ENCODE measurements around the gene MYOZ1. TPM values are rescaled to one million over a fixed set of nuclear protein-coding genes. Genes with fewer than 3 reads are reported as not detected.
"Not testable (repeated sequence)": the region's sequence is repeated elsewhere in the genome, so short reads cannot be mapped to it uniquely, and the experiment has no call there.

MYOZ1 gene
- total RNA-seq, 1 experiment from 2014 or later: 2.4 TPM

DNA sequence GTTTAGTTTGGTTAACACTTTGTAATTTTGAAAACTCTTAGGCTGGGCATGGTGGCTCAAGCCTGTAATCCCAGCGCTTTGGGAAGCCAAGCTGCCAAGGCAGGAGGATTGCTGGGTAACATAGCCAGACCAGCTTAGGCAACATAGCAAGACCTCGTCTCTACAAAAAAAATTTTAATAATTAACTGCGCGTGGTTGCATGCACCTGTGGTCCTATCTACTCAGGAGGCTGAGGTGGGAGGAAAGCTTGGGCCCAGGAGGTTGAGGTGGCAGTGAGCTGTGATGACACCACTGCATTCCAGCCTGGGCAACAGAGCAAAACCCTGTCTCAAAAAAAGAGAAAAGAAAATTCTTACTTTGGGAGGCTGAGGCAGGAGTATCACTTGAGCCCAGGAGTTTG lies 18.2 kb downstream of the MYOZ1 start:
- Histone ChIP-seq H3K56ac (ENCODE audit: insufficient read length, low read depth, low read length) (no peak overlapping the region), H4K91ac (ENCODE audit: insufficient read length, low read depth, low read length) (no peak overlapping the region), H2BK5ac (ENCODE audit: insufficient read length, low read length) (no peak overlapping the region), H4K5ac (ENCODE audit: insufficient read length, low read depth, low read length) (no peak overlapping the region), H2BK15ac (ENCODE audit: low read depth, low read length) (no peak overlapping the region), H3K27ac (ENCODE audit: insufficient read length, low read depth, low read length) (no peak overlapping the region), H2AK5ac (ENCODE audit: insufficient read length, low read length) (no peak overlapping the region), H2BK20ac (ENCODE audit: low read depth, low read length, poor library complexity, severe bottlenecking) (no peak overlapping the region), H3K9me3 (ENCODE audit: control insufficient read depth, low read depth, low read length) (no peaks in the 10 kb centered on the region), H3K4me1 (ENCODE audit: insufficient read depth, low read length) (no peaks in the 10 kb centered on the region), H3K18ac (ENCODE audit: insufficient read length, low read depth, low read length) (no peak overlapping the region), H3K23me2 (ENCODE audit: insufficient read length, low read depth, low read length, poor library complexity, severe bottlenecking) (no peaks in the 10 kb centered on the region), H2AFZ (ENCODE audit: low read length) (no peak overlapping the region), H3K79me1 (ENCODE audit: insufficient read depth, low read depth, low read length, poor library complexity, severe bottlenecking) (peaks cover 5% of the 10 kb centered on the region), H2BK12ac (ENCODE audit: insufficient read length, low read depth, low read length) (no peak overlapping the region), H4K8ac (replicated peaks; ENCODE audit: insufficient read length, low read depth, low read length) (no peak overlapping the region), H3K9ac (ENCODE audit: extremely low read depth, insufficient read length, low read length) (no peak overlapping the region), H3K79me2 (ENCODE audit: insufficient read depth, low read length) (no peaks in the 10 kb centered on the region; the same call in 1 of the 2 replicates), H3K4ac (ENCODE audit: low read depth, low read length) (no peak overlapping the region), H3T11ph (ENCODE audit: low read length) (no peak overlapping the region), H3K27me3 (ENCODE audit: insufficient read depth, low read length) (no peaks in the 10 kb centered on the region), H3K4me2 (ENCODE audit: insufficient read depth, insufficient read length, low read length) (no peak overlapping the region), H3K23ac (ENCODE audit: insufficient read length, low read depth, low read length) (no peak overlapping the region), H3K14ac (ENCODE audit: insufficient read depth, low read length) (no peak overlapping the region), H4K20me1 (ENCODE audit: control insufficient read depth, insufficient read depth, insufficient read length) (no peaks in the 10 kb centered on the region), H2BK120ac (ENCODE audit: low read depth, low read length, poor library complexity, severe bottlenecking) (no peak overlapping the region)
- no CpG with 5 or more reads among the region's 4 CpGs for WGBS (ENCODE audit: extremely low coverage, insufficient read length, low lambda C conversion rate)
- TF ChIP-seq CTCF (conservative IDR thresholded peaks at IDR 0.05): no peak
- Mint-ChIP-seq H3K4me1 (peaks cover 14 to 15% of the 10 kb centered on the region in 2 experiments), H3K36me3 (ENCODE audit: insufficient read depth in 1 of 3, low read depth in 3 of 3) (peaks cover 0 to 6% (median 0%) of the 10 kb centered on the region in 3 experiments; a peak in 2 of 7 replicates), H3K27ac (no peak overlapping the region; a peak in 1 of 7 replicates), H3K9me3 (no peaks in the 10 kb centered on the region; a peak in 1 of 5 replicates), H3K4me3 (no peak overlapping the region), H3K27me3 (ENCODE audit: low read depth) (no peaks in the 10 kb centered on the region)
- no peak for DNase-seq

- not testable (repeated sequence) for H3K4me2 ChIP-seq (ENCODE audit: insufficient read depth, insufficient read length, low read length); H3K9me3 ChIP-seq (ENCODE audit: control insufficient read depth, low read depth, low read length); H4K5ac ChIP-seq (ENCODE audit: insufficient read length, low read depth, low read length); H3K79me2 ChIP-seq (ENCODE audit: insufficient read depth, low read length); H3K79me1 ChIP-seq (ENCODE audit: insufficient read depth, low read depth, low read length, poor library complexity, severe bottlenecking); H3K4me1 Mint-ChIP-seq; H3K27me3 Mint-ChIP-seq (ENCODE audit: low read depth); H2AK5ac ChIP-seq (ENCODE audit: insufficient read length, low read length); H2BK120ac ChIP-seq (ENCODE audit: low read depth, low read length, poor library complexity, severe bottlenecking); H3K4me1 ChIP-seq (ENCODE audit: insufficient read depth, low read length); H3K4ac ChIP-seq (ENCODE audit: low read depth, low read length); H3K4me3 Mint-ChIP-seq; DNase-seq; H3K23ac ChIP-seq (ENCODE audit: insufficient read length, low read depth, low read length); H3K56ac ChIP-seq (ENCODE audit: insufficient read length, low read depth, low read length); H3T11ph ChIP-seq (ENCODE audit: low read length); H3K27me3 ChIP-seq (ENCODE audit: insufficient read depth, low read length); H3K27ac ChIP-seq (ENCODE audit: insufficient read length, low read depth, low read length); H2AFZ ChIP-seq (ENCODE audit: low read length); H3K36me3 Mint-ChIP-seq (ENCODE audit: insufficient read depth in 1 of 3, low read depth in 3 of 3); H2BK5ac ChIP-seq (ENCODE audit: insufficient read length, low read length); H2BK12ac ChIP-seq (ENCODE audit: insufficient read length, low read depth, low read length); H3K23me2 ChIP-seq (ENCODE audit: insufficient read length, low read depth, low read length, poor library complexity, severe bottlenecking); H2BK20ac ChIP-seq (ENCODE audit: low read depth, low read length, poor library complexity, severe bottlenecking); H2BK15ac ChIP-seq (ENCODE audit: low read depth, low read length); H4K20me1 ChIP-seq (ENCODE audit: control insufficient read depth, insufficient read depth, insufficient read length); H3K9me3 Mint-ChIP-seq; H3K14ac ChIP-seq (ENCODE audit: insufficient read depth, low read length); H3K18ac ChIP-seq (ENCODE audit: insufficient read length, low read depth, low read length); H3K9ac ChIP-seq (ENCODE audit: extremely low read depth, insufficient read length, low read length); H3K27ac Mint-ChIP-seq; H4K8ac ChIP-seq (replicated peaks; ENCODE audit: insufficient read length, low read depth, low read length); H4K91ac ChIP-seq (ENCODE audit: insufficient read length, low read depth, low read length)
- WGBS (ENCODE audit: extremely low coverage, insufficient read length, low lambda C conversion rate): no CpG with 5 or more reads among the region's 12 CpGs
These were observed 20.3 kb downstream of the MYOZ1 start for GRCh38 chr10:73620974-73621373.
